Kidney epithelial cell (primary cell): ENCODE measurements around the gene MAD1L1. TPM values are rescaled to one million over a fixed set of nuclear protein-coding genes. Genes with fewer than 3 reads are reported as not detected.

Experiments used
- DNase-seq: peaks from one replicate; pipeline ENCODE4 v3.0.0-alpha.2; 2010; ENCODE audit warnings: low read depth
- H3K27me3 ChIP-seq: 2 replicates; pipeline ENCODE4 v1.6.0; 2011; ENCODE audit warnings: low read length; ENCODE audit not compliant: control insufficient read depth, insufficient read depth
- H3K36me3 ChIP-seq: 2 replicates; pipeline ENCODE4 v1.5.1; 2011; ENCODE audit warnings: low read length; ENCODE audit not compliant: control insufficient read depth, insufficient read depth
- H3K4me3 ChIP-seq: 2 replicates; pipeline ENCODE4 v1.5.1; 2011; ENCODE audit warnings: low read depth, mild to moderate bottlenecking, control low read depth, low read length
- total RNA-seq: library from RNA; depleted of rRNA; stranded (reverse); fragments of >200 nt; gene quantifications from 2 replicates; pipeline ENCODE4 v1.2.3, GENCODE V29; 2015
- TF ChIP-seq, protein P1 (sequence below): IDR thresholded peaks from 2 replicates; pipeline ENCODE4 v1.5.1; 2011; ENCODE audit warnings: mild to moderate bottlenecking, moderate library complexity, low read length, control low read depth, inconsistent platforms; ENCODE audit not compliant: insufficient read depth, poor library complexity, severe bottlenecking

Gene MAD1L1
- total RNA-seq, 1 donor from 2014 or later: 61.2 TPM

- H3K4me3 ChIP-seq: no peak overlapping the region
- H3K27me3 ChIP-seq: peaks cover 2% of the 10 kb centered on the region
- H3K36me3 ChIP-seq: no peaks in the 10 kb centered on the region
- TF ChIP-seq, protein P1, sequence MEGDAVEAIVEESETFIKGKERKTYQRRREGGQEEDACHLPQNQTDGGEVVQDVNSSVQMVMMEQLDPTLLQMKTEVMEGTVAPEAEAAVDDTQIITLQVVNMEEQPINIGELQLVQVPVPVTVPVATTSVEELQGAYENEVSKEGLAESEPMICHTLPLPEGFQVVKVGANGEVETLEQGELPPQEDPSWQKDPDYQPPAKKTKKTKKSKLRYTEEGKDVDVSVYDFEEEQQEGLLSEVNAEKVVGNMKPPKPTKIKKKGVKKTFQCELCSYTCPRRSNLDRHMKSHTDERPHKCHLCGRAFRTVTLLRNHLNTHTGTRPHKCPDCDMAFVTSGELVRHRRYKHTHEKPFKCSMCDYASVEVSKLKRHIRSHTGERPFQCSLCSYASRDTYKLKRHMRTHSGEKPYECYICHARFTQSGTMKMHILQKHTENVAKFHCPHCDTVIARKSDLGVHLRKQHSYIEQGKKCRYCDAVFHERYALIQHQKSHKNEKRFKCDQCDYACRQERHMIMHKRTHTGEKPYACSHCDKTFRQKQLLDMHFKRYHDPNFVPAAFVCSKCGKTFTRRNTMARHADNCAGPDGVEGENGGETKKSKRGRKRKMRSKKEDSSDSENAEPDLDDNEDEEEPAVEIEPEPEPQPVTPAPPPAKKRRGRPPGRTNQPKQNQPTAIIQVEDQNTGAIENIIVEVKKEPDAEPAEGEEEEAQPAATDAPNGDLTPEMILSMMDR: no peak
- no peak for DNase-seq
Measured at GRCh38 chr7:1945558-1945957, 287.2 kb downstream of the MAD1L1 start.

GRCh38 chr7:1944619-1945210 is 288.0 kb downstream of the MAD1L1 start:
- Histone ChIP-seq H3K36me3 (no peaks in the 10 kb centered on the region), H3K4me3 (no peak overlapping the region), H3K27me3 (peaks cover 2% of the 10 kb centered on the region)
- DNase-seq: no peak
- TF ChIP-seq, protein P1: no peak

DNA sequence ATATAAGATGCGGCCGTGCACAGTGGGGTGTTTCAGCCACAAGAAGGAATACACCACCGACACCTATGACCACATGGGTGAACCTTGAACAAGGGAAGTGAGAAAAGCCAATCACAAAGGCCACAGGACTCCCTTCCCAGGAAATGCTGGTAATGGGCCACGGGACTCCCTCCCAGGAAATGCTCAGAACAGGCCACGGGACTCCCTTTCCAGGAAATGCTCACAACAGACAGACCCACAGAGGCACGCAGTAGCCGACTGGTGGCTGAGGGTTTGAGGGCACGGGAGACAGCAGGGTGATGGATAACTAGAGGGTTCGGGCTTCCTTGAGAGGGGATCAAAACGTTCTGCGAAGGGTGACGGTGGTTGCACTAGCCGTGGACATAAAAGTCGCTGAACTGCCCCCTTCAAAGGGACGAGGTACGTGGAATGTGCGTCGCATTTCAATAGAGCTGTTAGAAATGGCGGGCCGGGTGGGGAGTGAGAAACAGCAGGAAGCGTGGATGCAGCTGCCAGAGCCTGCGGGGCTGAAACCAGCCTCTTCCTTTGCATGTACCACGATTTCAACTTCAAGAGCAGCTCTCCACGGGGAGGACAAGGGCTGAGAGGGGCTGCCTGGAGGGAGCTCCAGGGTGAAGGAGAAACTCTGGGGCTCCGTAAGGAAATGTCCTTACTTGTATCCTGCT is 288.7 kb downstream of the MAD1L1 start:
- DNase-seq: no peak

GRCh38 chr7:1943326-1943725 is 289.4 kb downstream of the MAD1L1 start:
- Histone ChIP-seq H3K27me3 (peaks cover 2% of the 10 kb centered on the region), H3K4me3 (no peak overlapping the region), H3K36me3 (no peaks in the 10 kb centered on the region)
- no peak for DNase-seq
- TF ChIP-seq, protein P1: no peak

More for the DNA sequence above, 288.7 kb downstream of the MAD1L1 start:
- peaks cover 2% of the 10 kb centered on the region for H3K27me3 ChIP-seq
- no peaks in the 10 kb centered on the region for H3K36me3 ChIP-seq
- no peak overlapping the region for H3K4me3 ChIP-seq
- TF ChIP-seq, protein P1: no peak

DNA sequence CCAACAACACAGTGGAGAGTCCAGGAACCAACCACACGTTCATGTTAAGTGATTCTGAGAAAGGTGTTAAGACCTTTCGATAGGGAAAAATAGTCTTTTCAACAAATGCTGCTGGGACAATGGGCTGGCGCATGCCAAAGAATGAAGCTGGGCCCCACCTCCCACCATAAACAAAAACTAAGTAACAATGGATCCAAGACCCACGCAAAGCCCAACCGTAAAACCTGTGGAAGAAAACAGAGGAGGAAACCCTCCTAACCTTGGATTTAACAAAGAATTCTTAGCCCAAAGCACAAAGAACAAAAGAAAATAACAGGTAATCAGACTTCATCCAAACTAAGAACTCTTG is 289.8 kb downstream of the MAD1L1 start:
- H3K27me3 ChIP-seq: peaks cover 2% of the 10 kb centered on the region
- TF ChIP-seq, protein P1: no peak
- DNase-seq: no peak
- no peak overlapping the region for H3K4me3 ChIP-seq
- H3K36me3 ChIP-seq: no peaks in the 10 kb centered on the region
